ENCODE data around the gene PDE7B. TPM values are rescaled to one million over a fixed set of nuclear protein-coding genes. Genes with fewer than 3 reads are reported as not detected.

The PDE7B gene
- total and polyA plus RNA-seq, 2 of the 8 experiments (the other 6 are each of a cell fraction or from before 2014, with no cell fraction given) = not detected

GRCh38 chr6:136060759-136061158 is 209.3 kb downstream of the PDE7B start (continued):
- TF ChIP-seq KDM4A (IDR thresholded peaks at IDR 0.05; ENCODE audit: low read depth, low read length, severe bottlenecking) (no peak), JUN (IDR thresholded peaks at IDR 0.05; ENCODE audit: low read depth, low read length) (no peak), RBBP5 (IDR thresholded peaks at IDR 0.05; ENCODE audit: borderline replicate concordance, low read depth, low read length) (no peak), USF2 (IDR thresholded peaks at IDR 0.05; ENCODE audit: low read length) (no peak), CHD2 (IDR thresholded peaks at IDR 0.05; ENCODE audit: low read length) (no peak), CBX8 (IDR thresholded peaks at IDR 0.05; ENCODE audit: borderline replicate concordance, low read depth, low read length) (no peak), SP4 (IDR thresholded peaks at IDR 0.05; ENCODE audit: low read length) (no peak), RFX5 (IDR thresholded peaks at IDR 0.05; ENCODE audit: borderline replicate concordance, low read depth, low read length) (no peak), JUND (IDR thresholded peaks at IDR 0.05; ENCODE audit: low read length) (no peak), YY1 (IDR thresholded peaks at IDR 0.05; ENCODE audit: low read depth, low read length) (no peak)

All from H1 (cell line).